ENCODE results near the gene EXD3.

The EXD3 gene

DNA sequence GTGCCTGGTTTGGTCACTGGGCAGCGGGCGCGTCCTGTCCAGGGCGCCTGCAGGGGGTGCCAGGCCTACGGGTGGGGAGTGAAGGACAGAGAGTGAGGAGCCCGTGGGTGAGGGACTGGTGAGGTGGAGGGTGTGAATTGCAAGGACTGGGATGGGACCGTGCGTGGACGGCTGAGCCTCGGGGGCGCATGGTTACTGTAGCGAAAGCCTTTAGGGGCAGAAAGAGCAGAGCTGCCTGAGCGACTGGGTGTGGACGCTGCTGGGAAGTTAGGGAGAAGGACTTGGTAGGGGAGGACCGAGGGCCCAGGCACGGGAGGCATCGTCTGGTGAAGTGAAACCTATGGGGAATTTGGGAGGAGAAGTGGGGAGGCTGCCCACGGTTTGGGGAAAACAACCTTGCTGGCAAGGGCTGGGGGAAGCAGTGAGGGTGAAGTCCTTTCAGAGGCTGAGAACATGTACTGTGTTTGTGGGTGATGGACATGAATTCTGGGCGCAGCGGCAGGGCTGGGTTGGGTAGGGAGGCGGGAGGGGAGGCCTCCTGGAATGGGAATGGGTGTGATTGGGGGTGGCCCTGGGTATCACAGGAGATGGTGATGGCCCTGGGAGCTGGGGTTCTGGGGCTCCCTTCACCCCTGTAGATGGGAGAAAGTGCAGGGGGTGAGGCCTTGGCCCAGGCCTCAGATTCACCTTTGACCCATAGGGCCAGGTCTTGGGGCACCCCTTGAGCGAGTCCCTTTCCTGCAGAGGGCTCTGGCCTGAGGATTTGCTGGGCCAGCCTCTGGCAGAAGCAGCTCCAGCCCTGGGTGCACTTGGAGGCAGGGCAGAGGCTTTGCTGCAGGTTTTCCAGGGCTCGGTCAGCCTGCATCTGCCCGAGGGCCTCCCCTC is 147.1 kb downstream of the EXD3 start:
- H3K4me3 ChIP-seq (ENCODE audit: low read depth in 1 of 2, low read length in 2 of 2) = no peak overlapping the region
- no peak overlapping the region for H3K9ac ChIP-seq (ENCODE audit: low read length)
- H3K27ac ChIP-seq (ENCODE audit: low read depth, low read length) = no peak overlapping the region
- H3K9me3 ChIP-seq (ENCODE audit: low read length) = no peaks in the 10 kb centered on the region
- H3K36me3 ChIP-seq (ENCODE audit: insufficient read depth, low read length) = peaks cover 10% of the 10 kb centered on the region
- peaks cover 0 to 46% of the 10 kb centered on the region in 2 donors for H3K27me3 ChIP-seq (ENCODE audit: control insufficient read depth in 1 of 2, insufficient read depth in 2 of 2, low read length in 2 of 2)
- peaks cover 4% of the 10 kb centered on the region for H3K4me1 ChIP-seq (ENCODE audit: insufficient read depth, low read length)

DNA sequence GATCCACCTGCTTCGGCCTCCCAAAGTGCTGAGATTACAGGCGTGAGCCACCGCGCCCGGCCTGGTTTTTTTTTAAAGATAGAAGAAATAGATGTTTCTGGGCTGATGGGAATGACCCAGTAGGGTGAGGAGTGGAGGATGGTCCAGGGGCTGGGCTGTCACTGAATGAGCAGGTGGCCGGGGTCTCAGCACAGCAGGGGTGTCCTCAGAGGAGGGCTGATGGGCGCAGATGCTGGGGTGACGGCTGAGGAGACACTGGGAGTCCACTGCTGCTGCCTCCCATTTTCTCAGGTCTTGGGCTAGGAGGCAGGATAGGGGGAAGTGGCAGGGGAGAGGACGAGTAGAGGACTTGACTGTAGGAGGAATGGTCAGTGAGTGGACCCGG is 147.8 kb downstream of the EXD3 start:
- Histone ChIP-seq H3K27ac (ENCODE audit: low read depth, low read length) (no peak overlapping the region), H3K4me1 (ENCODE audit: insufficient read depth, low read length) (peaks cover 4% of the 10 kb centered on the region), H3K4me3 (ENCODE audit: low read depth in 1 of 2, low read length in 2 of 2) (no peak overlapping the region), H3K27me3 (ENCODE audit: control insufficient read depth in 1 of 2, insufficient read depth in 2 of 2, low read length in 2 of 2) (peaks cover 0 to 39% of the 10 kb centered on the region in 2 donors), H3K9me3 (ENCODE audit: low read length) (no peaks in the 10 kb centered on the region), H3K36me3 (ENCODE audit: insufficient read depth, low read length) (peaks cover 10% of the 10 kb centered on the region), H3K9ac (ENCODE audit: low read length) (no peak overlapping the region)

DNA sequence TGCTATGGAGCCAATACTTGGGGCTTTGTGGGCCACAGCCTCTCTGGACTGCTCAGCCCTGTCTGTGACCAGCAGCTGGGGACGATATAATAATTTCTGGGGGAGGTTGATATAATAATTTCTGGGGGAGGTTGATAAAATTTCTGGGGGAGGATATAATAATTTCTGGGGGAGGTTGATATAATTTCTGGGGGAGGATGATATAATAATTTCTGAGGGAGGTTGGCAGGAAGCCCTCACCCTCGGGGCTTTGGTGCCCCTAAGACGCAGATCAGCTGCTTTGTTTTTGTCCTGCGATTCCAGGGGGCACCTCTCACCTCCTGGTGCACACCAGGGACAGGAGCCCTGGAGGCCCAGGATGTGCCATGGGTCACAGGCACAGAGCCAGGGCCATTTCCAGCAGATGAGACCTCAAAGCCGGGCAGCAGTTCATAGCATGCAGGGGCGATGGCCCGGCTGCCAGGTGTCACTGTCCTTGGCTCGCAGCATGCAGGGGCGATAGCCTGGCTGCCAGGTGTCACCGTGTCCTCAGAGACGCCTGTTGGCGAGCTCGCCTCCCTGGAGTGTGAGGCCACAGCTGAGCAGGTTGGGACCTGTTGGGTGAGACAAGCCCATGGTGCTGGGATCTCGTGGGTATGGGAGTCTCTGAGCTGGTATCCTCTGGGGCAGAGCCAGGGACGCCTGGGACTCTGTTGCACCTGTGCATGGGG is 149.2 kb downstream of the EXD3 start:
- H3K36me3 ChIP-seq (ENCODE audit: insufficient read depth, low read length) = peaks cover 21% of the 10 kb centered on the region
- H3K9ac ChIP-seq (ENCODE audit: low read length) = no peak overlapping the region
- H3K27me3 ChIP-seq (ENCODE audit: control insufficient read depth in 1 of 2, insufficient read depth in 2 of 2, low read length in 2 of 2) = peaks cover 0 to 31% of the 10 kb centered on the region in 2 donors
- H3K9me3 ChIP-seq (ENCODE audit: low read length) = no peaks in the 10 kb centered on the region
- H3K4me1 ChIP-seq (ENCODE audit: insufficient read depth, low read length) = peaks cover 12% of the 10 kb centered on the region
- no peak overlapping the region for H3K4me3 ChIP-seq (ENCODE audit: low read depth in 1 of 2, low read length in 2 of 2)
- H3K27ac ChIP-seq (ENCODE audit: low read depth, low read length) = no peak overlapping the region

DNA sequence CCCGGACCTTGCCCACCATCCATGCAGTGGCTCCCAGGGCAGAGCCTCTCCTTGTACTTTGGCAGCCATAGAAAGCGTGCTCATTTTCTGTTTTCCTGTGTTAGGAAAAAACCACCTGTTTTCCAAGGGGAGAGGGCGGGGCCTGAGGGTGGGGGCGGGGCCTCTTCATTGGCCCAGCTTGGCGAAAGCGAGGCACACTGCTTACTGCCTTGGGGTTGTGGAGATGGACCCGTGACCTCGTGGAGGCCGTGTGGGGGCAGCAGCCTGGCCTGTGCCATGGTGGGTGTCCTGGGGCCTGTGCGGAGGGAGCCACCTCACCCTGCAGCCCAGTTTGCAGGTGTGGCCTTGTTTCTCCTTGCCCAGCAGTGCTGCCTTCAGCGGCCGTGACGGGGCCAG is 149.9 kb downstream of the EXD3 start:
- Histone ChIP-seq H3K36me3 (ENCODE audit: insufficient read depth, low read length) (peaks cover 27% of the 10 kb centered on the region), H3K27ac (ENCODE audit: low read depth, low read length) (no peak overlapping the region), H3K27me3 (ENCODE audit: control insufficient read depth in 1 of 2, insufficient read depth in 2 of 2, low read length in 2 of 2) (peaks cover 0 to 27% of the 10 kb centered on the region in 2 donors), H3K4me1 (ENCODE audit: insufficient read depth, low read length) (peaks cover 15% of the 10 kb centered on the region), H3K9ac (ENCODE audit: low read length) (no peak overlapping the region), H3K4me3 (ENCODE audit: low read depth in 1 of 2, low read length in 2 of 2) (no peak overlapping the region), H3K9me3 (ENCODE audit: low read length) (no peaks in the 10 kb centered on the region)

DNA sequence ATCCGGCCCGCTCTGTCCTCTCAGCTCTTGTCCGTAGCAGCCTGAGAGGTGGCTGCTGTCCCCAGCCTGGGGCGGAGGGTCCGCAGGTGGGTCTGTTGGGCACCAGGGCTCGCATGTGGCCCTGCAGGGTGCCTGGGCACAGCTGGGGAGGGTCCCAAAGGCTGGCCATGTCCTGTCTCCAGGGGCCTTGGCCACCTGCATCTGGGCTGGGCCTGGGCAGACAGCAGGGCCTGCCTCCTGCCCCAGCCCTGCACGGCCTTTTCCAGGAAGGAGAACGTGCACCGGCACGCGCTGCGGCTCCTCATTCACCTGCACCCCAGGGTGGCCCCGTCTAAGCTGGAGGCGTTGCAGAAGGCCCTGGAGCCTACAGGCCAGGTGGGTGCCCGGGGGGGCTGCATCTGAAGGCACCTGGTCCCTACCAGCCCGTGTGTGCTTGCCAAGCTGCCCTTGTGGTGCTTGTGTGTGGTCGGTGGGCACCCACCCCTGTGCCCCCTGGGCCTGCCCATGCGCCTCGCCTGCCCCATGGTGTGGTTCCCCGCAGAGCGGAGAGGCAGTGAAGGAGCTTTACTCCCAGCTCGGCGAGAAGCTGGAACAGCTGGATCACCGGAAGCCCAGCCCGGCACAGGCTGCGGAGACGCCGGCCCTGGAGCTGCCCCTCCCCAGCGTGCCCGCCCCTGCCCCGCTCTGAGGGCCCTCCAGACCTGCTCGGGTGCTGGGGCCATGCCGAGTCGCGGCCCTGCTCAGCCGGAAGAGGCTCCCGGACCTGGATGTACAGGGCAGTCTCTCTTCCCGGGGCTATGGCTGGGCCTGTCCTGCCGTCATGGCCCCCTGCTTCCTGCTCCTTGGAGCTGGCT is 150.5 kb downstream of the EXD3 start:
- Histone ChIP-seq H3K4me1 (ENCODE audit: insufficient read depth, low read length) (peaks cover 15% of the 10 kb centered on the region), H3K36me3 (ENCODE audit: insufficient read depth, low read length) (peaks cover 33% of the 10 kb centered on the region), H3K27me3 (ENCODE audit: control insufficient read depth in 1 of 2, insufficient read depth in 2 of 2, low read length in 2 of 2) (peaks cover 0 to 21% of the 10 kb centered on the region in 2 donors), H3K27ac (ENCODE audit: low read depth, low read length) (no peak overlapping the region), H3K9me3 (ENCODE audit: low read length) (no peaks in the 10 kb centered on the region), H3K9ac (ENCODE audit: low read length) (no peak overlapping the region), H3K4me3 (ENCODE audit: low read depth in 1 of 2, low read length in 2 of 2) (no peak overlapping the region)

DNA sequence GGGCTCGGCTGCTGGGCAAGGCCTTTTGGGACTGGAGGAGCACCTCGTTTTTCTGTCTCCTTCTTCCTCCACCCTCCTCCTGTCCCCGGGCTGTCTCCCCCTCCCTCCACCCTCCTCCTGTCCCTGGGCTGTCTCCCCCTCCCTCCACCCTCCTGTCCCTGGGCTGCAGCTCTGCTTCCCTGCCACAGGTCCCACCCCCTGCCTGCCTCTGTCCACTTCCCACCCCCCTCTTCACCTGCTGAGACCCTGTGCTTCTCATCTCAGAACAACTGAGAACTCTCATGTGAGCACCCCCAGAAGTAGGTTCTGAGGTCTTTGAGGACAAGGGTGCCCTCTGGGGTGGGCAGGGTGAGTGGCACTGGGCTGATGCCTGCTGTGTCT is 151.3 kb downstream of the EXD3 start:
- Histone ChIP-seq H3K4me1 (ENCODE audit: insufficient read depth, low read length) (peaks cover 15% of the 10 kb centered on the region), H3K27ac (ENCODE audit: low read depth, low read length) (no peak overlapping the region), H3K27me3 (ENCODE audit: control insufficient read depth in 1 of 2, insufficient read depth in 2 of 2, low read length in 2 of 2) (peaks cover 0 to 13% of the 10 kb centered on the region in 2 donors), H3K9me3 (ENCODE audit: low read length) (no peaks in the 10 kb centered on the region), H3K36me3 (ENCODE audit: insufficient read depth, low read length) (peaks cover 33% of the 10 kb centered on the region), H3K9ac (ENCODE audit: low read length) (no peak overlapping the region), H3K4me3 (ENCODE audit: low read depth in 1 of 2, low read length in 2 of 2) (no peak overlapping the region)

DNA sequence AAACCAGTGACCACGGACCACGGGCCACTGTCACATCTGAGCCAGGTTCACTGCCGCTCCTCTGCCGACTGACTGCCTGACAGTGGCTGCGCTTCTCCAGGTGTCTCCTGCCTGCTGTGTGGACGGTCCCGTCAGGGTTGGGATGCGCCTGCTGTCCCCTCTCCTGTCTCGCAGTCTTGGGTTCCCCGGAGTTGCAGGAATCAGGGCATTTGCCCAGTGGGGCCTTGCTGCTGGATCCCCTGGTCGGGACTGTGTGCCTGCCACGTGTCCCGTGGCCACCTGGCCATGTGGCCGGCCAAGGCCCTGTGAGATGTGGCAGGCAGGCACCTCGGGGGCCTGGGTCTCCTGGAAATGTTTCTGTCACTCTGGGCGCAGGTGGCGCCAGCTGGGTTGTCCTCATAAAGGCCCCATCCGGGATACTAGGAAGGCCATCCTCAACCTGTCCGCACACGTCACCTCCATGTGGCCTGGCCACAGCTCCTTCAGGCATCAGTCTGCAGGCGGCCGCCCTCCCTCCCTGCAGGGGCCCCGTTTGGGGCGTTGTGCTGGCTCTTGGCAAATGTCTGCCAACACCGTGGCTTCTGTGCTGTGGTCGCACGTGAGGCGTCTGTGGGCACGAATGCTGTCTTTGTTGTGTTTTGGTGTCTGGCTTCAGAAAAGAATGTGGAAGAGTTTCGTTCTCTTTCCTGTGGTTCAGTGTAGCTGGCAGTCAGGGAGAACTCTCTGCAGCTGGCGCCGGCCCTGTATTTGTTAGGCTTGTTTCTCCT is 151.8 kb downstream of the EXD3 start:
- H3K27me3 ChIP-seq (ENCODE audit: control insufficient read depth in 1 of 2, insufficient read depth in 2 of 2, low read length in 2 of 2) = peaks cover 0 to 7% of the 10 kb centered on the region in 2 donors
- H3K36me3 ChIP-seq (ENCODE audit: insufficient read depth, low read length) = peaks cover 38% of the 10 kb centered on the region
- no peak overlapping the region for H3K4me3 ChIP-seq (ENCODE audit: low read depth in 1 of 2, low read length in 2 of 2)
- H3K9me3 ChIP-seq (ENCODE audit: low read length) = no peaks in the 10 kb centered on the region
- peaks cover 11% of the 10 kb centered on the region for H3K4me1 ChIP-seq (ENCODE audit: insufficient read depth, low read length)
- H3K27ac ChIP-seq (ENCODE audit: low read depth, low read length) = no peak overlapping the region
- no peak overlapping the region for H3K9ac ChIP-seq (ENCODE audit: low read length)

DNA sequence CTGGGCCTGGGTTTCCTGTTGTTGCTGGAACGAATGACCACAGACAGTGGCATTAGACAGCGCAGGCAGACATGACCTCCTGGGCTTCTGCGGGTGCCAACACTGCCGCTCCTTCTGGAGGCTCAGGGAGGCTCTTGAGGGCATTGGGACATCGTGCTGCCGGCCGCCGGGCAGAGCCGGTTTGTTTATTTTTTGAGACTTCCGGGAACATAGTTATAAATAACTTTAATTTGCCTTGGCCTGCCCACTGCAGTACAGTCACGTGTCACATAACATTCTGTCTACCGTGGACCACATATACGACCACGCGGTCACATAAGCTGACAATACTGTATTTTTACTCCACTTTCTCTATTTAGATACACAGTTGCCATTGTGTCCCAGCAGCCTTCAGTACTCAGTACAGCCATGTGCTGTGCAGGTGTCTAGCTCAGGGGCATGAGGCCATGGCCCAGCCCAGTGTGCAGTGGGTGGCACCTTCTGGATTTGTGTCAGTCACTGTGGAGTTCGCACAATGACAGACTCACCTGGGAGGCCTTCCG is 153.7 kb downstream of the EXD3 start:
- Histone ChIP-seq H3K4me3 (ENCODE audit: low read depth in 1 of 2, low read length in 2 of 2) (no peak overlapping the region), H3K9ac (ENCODE audit: low read length) (no peak overlapping the region)

DNA sequence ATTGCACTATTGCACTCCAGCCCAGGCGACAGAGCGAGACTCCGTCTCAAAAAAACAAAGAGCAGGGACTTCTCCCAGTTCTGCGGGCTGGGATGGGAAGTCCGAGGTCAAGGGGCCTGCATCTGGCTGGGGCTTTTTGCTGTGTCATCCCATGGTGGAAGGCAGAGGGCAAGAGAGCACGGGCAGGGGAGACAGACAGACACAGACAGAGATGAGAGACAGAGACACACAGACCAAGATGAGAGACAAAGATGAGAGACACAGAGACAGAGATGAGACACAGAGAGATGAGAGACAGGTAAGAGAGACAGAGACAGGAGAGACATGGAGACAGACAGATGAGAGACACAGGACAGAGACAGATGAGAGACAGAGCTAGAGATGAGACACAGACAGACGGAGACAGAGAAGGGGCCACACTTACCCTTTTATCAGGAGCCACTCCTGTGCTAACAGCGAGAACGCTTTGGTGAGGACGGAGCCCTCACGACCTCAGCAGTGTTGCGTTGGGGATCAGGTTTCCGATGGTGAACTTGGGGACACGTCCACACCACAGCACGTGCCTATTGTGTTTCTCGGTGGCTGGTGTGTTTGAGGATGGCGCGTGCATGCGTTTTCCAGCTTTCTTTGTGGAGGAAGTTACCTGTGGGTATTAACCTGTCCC is 154.3 kb downstream of the EXD3 start:
- H3K27ac ChIP-seq (ENCODE audit: low read depth, low read length) = no peak overlapping the region
- no peak overlapping the region for H3K4me3 ChIP-seq (ENCODE audit: low read depth in 1 of 2, low read length in 2 of 2)
- peaks cover 53% of the 10 kb centered on the region for H3K36me3 ChIP-seq (ENCODE audit: insufficient read depth, low read length)
- H3K9ac ChIP-seq (ENCODE audit: low read length) = no peak overlapping the region
- H3K4me1 ChIP-seq (ENCODE audit: insufficient read depth, low read length) = peaks cover 11% of the 10 kb centered on the region
- no peaks in the 10 kb centered on the region for H3K9me3 ChIP-seq (ENCODE audit: low read length)
- H3K27me3 ChIP-seq (ENCODE audit: control insufficient read depth in 1 of 2, insufficient read depth in 2 of 2, low read length in 2 of 2) = no peaks in the 10 kb centered on the region

More for the DNA sequence above, 153.7 kb downstream of the EXD3 start:
- Histone ChIP-seq H3K27ac (ENCODE audit: low read depth, low read length) (no peak overlapping the region), H3K36me3 (ENCODE audit: insufficient read depth, low read length) (peaks cover 47% of the 10 kb centered on the region), H3K9me3 (ENCODE audit: low read length) (no peaks in the 10 kb centered on the region), H3K27me3 (ENCODE audit: control insufficient read depth in 1 of 2, insufficient read depth in 2 of 2, low read length in 2 of 2) (peaks cover 0 to 2% of the 10 kb centered on the region in 2 donors), H3K4me1 (ENCODE audit: insufficient read depth, low read length) (peaks cover 11% of the 10 kb centered on the region)

DNA sequence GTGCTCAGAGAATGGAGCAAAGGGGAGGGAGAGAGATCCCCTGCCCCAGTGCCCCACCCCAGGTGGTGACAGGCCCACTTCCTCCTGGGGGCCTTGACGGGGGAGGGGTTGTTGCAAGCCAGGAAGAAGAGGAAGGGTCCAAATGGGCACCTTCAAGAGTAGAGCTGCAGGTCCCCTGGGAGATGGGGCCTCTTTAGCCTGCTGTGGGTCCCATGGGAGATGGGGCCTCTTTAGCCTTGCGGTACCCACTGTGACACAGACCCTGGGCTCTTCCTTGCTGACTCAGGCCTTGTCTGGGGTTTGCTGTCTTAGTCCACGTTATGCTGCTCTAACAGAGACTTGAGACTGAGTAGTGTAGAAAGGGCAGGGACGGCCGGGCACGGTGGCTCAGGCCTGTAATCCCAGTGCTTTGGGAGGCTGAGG is 155.0 kb downstream of the EXD3 start:
- peaks cover 11% of the 10 kb centered on the region for H3K4me1 ChIP-seq (ENCODE audit: insufficient read depth, low read length)
- no peak overlapping the region for H3K9ac ChIP-seq (ENCODE audit: low read length)
- H3K27ac ChIP-seq (ENCODE audit: low read depth, low read length) = no peak overlapping the region
- no peaks in the 10 kb centered on the region for H3K27me3 ChIP-seq (ENCODE audit: control insufficient read depth in 1 of 2, insufficient read depth in 2 of 2, low read length in 2 of 2)
- peaks cover 56% of the 10 kb centered on the region for H3K36me3 ChIP-seq (ENCODE audit: insufficient read depth, low read length)
- no peaks in the 10 kb centered on the region for H3K9me3 ChIP-seq (ENCODE audit: low read length)
- no peak overlapping the region for H3K4me3 ChIP-seq (ENCODE audit: low read depth in 1 of 2, low read length in 2 of 2)
